H9 (cell line): ENCODE measurements around the gene CFAP161. TPM values are rescaled to one million over a fixed set of nuclear protein-coding genes. Genes with fewer than 3 reads are reported as not detected.

Experiments used
- DNase-seq: peaks from one replicate; pipeline ENCODE4 v3.0.0-alpha.2; 2017
- H2AFZ ChIP-seq: one replicate; pipeline ENCODE4 v1.6.1; 2013; ENCODE audit warnings: mild to moderate bottlenecking, low read length, control low read depth, moderate library complexity
- H2AK5ac ChIP-seq: 2 replicates; pipeline ENCODE4 v1.6.1; 2013; ENCODE audit warnings: low read length, control low read depth, mixed read lengths; ENCODE audit not compliant: insufficient read length
- H2BK120ac ChIP-seq: one replicate; pipeline ENCODE4 v1.6.1; 2013; ENCODE audit warnings: low read depth, mild to moderate bottlenecking, low read length, control low read depth, inconsistent platforms; ENCODE audit not compliant: poor library complexity, severe bottlenecking
- H2BK12ac ChIP-seq: 2 replicates; pipeline ENCODE4 v1.6.1; 2013; ENCODE audit warnings: low read length, control low read depth, mixed read lengths, low read depth; ENCODE audit not compliant: insufficient read length
- H2BK15ac ChIP-seq: 2 replicates; pipeline ENCODE4 v1.6.1; 2013; ENCODE audit warnings: low read depth, low read length, control low read depth
- H2BK20ac ChIP-seq: one replicate; pipeline ENCODE4 v1.6.1; 2013; ENCODE audit warnings: low read depth, mild to moderate bottlenecking, low read length, control low read depth, inconsistent platforms; ENCODE audit not compliant: poor library complexity, severe bottlenecking
- H2BK5ac ChIP-seq: 2 replicates; pipeline ENCODE4 v1.6.1; 2013; ENCODE audit warnings: low read length, control low read depth, mixed read lengths; ENCODE audit not compliant: insufficient read length
- H3K14ac ChIP-seq: 2 replicates; pipeline ENCODE4 v1.6.1; 2013; ENCODE audit warnings: low read length, control low read depth; ENCODE audit not compliant: insufficient read depth
- H3K18ac ChIP-seq: 2 replicates; pipeline ENCODE4 v1.6.1; 2013; ENCODE audit warnings: low read depth, mild to moderate bottlenecking, mixed read lengths, low read length, control low read depth; ENCODE audit not compliant: insufficient read length
- H3K23ac ChIP-seq: 2 replicates; pipeline ENCODE4 v1.6.1; 2013; ENCODE audit warnings: low read length, control low read depth, mixed read lengths, low read depth; ENCODE audit not compliant: insufficient read length
- H3K23me2 ChIP-seq: 2 replicates; pipeline ENCODE4 v1.6.1; 2013; ENCODE audit warnings: low read depth, mild to moderate bottlenecking, mixed read lengths, low read length, control low read depth; ENCODE audit not compliant: insufficient read length, poor library complexity, severe bottlenecking
- H3K27ac ChIP-seq: 2 replicates; pipeline ENCODE4 v1.5.1; 2013; ENCODE audit warnings: low read length, control low read depth, mixed read lengths, low read depth; ENCODE audit not compliant: insufficient read length
- H3K27me3 ChIP-seq: 2 replicates; pipeline ENCODE4 v1.6.1; 2013; ENCODE audit warnings: low read length, control low read depth, inconsistent platforms; ENCODE audit not compliant: insufficient read depth
- H3K4ac ChIP-seq: 2 replicates; pipeline ENCODE4 v1.6.1; 2013; ENCODE audit warnings: low read depth, mild to moderate bottlenecking, control low read depth, inconsistent platforms, low read length, moderate library complexity
- H3K4me1 ChIP-seq: 2 replicates; pipeline ENCODE4 v1.6.1; 2013; ENCODE audit warnings: low read length, control low read depth, inconsistent platforms; ENCODE audit not compliant: insufficient read depth
- H3K4me2 ChIP-seq: 2 replicates; pipeline ENCODE4 v1.6.1; 2013; ENCODE audit warnings: low read length, control low read depth, mixed read lengths; ENCODE audit not compliant: insufficient read length, insufficient read depth
- H3K56ac ChIP-seq: 2 replicates; pipeline ENCODE4 v1.6.1; 2013; ENCODE audit warnings: low read depth, mild to moderate bottlenecking, mixed read lengths, low read length, control low read depth; ENCODE audit not compliant: insufficient read length
- H3K79me1 ChIP-seq: 2 replicates; pipeline ENCODE4 v1.6.1; 2013; ENCODE audit warnings: low read depth, mild to moderate bottlenecking, moderate library complexity, low read length, control low read depth, inconsistent platforms; ENCODE audit not compliant: insufficient read depth, poor library complexity, severe bottlenecking
- H3K79me2 ChIP-seq: 2 replicates; pipeline ENCODE4 v1.6.1; 2013; ENCODE audit warnings: low read length, control low read depth, inconsistent platforms; ENCODE audit not compliant: insufficient read depth
- H3K9ac ChIP-seq: 2 replicates; pipeline ENCODE4 v1.6.1; 2013; ENCODE audit warnings: low read length, control low read depth, mixed read lengths; ENCODE audit not compliant: insufficient read length; ENCODE audit errors: extremely low read depth
- H3K9me3 ChIP-seq: one replicate; pipeline ENCODE4 v1.6.1; 2013; ENCODE audit warnings: low read depth, low read length, inconsistent platforms; ENCODE audit not compliant: control insufficient read depth
- H3T11ph ChIP-seq: one replicate; pipeline ENCODE4 v1.6.1; 2013; ENCODE audit warnings: mild to moderate bottlenecking, low read length, control low read depth, inconsistent platforms
- H4K20me1 ChIP-seq: one replicate; pipeline ENCODE4 v1.6.1; 2013; ENCODE audit not compliant: control insufficient read depth, insufficient read length, insufficient read depth
- H4K5ac ChIP-seq: 2 replicates; pipeline ENCODE4 v1.6.1; 2013; ENCODE audit warnings: low read depth, mild to moderate bottlenecking, mixed read lengths, low read length, control low read depth; ENCODE audit not compliant: insufficient read length
- H4K8ac ChIP-seq: replicated peaks from 2 replicates; pipeline ENCODE4 v1.6.1; 2013; ENCODE audit warnings: low read length, control low read depth, mixed read lengths, low read depth; ENCODE audit not compliant: insufficient read length
- H4K91ac ChIP-seq: 2 replicates; pipeline ENCODE4 v1.6.1; 2013; ENCODE audit warnings: low read depth, mild to moderate bottlenecking, moderate library complexity, mixed read lengths, low read length, control low read depth; ENCODE audit not compliant: insufficient read length
- H3K27ac Mint-ChIP-seq, 3 experiments: 2 replicates in 2 of 3; 3 replicates in 1 of 3; pipeline ENCODE4 v1.8.0; 2020 to 2021; ENCODE audit warnings: mixed read lengths in 3 of 3, mild to moderate bottlenecking in 1 of 3, moderate library complexity in 1 of 3
- H3K27me3 Mint-ChIP-seq: 2 replicates; pipeline ENCODE4 v1.8.0; 2021; ENCODE audit warnings: low read depth, mild to moderate bottlenecking, moderate library complexity, mixed read lengths
- H3K36me3 Mint-ChIP-seq, 3 experiments: 2 replicates in 2 of 3; 3 replicates in 1 of 3; pipeline ENCODE4 v1.8.0; 2020 to 2021; ENCODE audit warnings: low read depth in 3 of 3, mixed read lengths in 3 of 3; ENCODE audit not compliant: insufficient read depth in 1 of 3
- H3K4me1 Mint-ChIP-seq, 2 experiments: 2 replicates each; pipeline ENCODE4 v1.8.0; 2020; ENCODE audit warnings: mixed read lengths in 2 of 2
- H3K4me3 Mint-ChIP-seq, 2 experiments: 2 replicates in 1 of 2; 3 replicates in 1 of 2; pipeline ENCODE4 v1.8.0; 2020 to 2021; ENCODE audit warnings: mild to moderate bottlenecking in 2 of 2, mixed read lengths in 2 of 2, moderate library complexity in 1 of 2
- H3K9me3 Mint-ChIP-seq, 2 experiments: 2 replicates in 1 of 2; 3 replicates in 1 of 2; pipeline ENCODE4 v1.8.0; 2020; ENCODE audit warnings: mild to moderate bottlenecking in 2 of 2, mixed read lengths in 2 of 2, moderate library complexity in 1 of 2
- WGBS: extraction: QIAGEN DNeasy Blood & Tissue Kit; methylation state at CpG from one replicate; pipeline ENCODE4 v1.1.7; 2013; ENCODE audit warnings: missing lambda C conversion rate, low lambda C conversion rate, mixed read lengths; ENCODE audit not compliant: insufficient read length; ENCODE audit errors: extremely low coverage; 5-methylcytosine and 5-hydroxymethylcytosine counted together
- total RNA-seq: library from RNA; stranded (reverse); gene quantifications from 2 replicates; pipeline ENCODE4 v1.2.1, GENCODE V29; 2021
- TF ChIP-seq, protein P1 (sequence below): fragments of 200-600 bp; sonication (generic); conservative IDR thresholded peaks from 3 replicates; pipeline ENCODE4 v1.8.0; 2021; ENCODE audit warnings: antibody characterized with exemption, mild to moderate bottlenecking

CFAP161 gene
- total RNA-seq, 1 experiment from 2014 or later, result 0.24 TPM

DNA sequence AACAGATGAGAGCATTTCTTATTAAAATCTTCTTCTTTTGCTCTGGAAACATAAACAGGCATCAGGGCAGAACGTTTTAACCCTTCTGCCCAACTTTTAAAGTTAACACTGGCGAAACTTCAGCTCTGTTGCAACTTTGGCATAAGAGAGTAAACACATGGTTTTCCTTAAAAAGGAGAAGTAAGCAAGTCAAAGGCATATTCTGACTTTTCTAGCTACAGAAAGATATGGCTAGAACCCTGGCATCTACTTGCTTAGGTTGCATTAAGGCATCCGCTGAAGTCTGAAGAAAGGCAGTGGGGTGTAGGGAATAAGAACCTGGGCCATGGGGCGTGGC is 49.3 kb downstream of the CFAP161 start:
- no peaks in the 10 kb centered on the region for H4K20me1 ChIP-seq
- H2AK5ac ChIP-seq, result no peak overlapping the region
- no peak overlapping the region for H2BK20ac ChIP-seq
- no peak overlapping the region for H2BK12ac ChIP-seq
- H3K4ac ChIP-seq, result no peak overlapping the region
- no peak overlapping the region for H3K27ac ChIP-seq
- TF ChIP-seq, protein P1, sequence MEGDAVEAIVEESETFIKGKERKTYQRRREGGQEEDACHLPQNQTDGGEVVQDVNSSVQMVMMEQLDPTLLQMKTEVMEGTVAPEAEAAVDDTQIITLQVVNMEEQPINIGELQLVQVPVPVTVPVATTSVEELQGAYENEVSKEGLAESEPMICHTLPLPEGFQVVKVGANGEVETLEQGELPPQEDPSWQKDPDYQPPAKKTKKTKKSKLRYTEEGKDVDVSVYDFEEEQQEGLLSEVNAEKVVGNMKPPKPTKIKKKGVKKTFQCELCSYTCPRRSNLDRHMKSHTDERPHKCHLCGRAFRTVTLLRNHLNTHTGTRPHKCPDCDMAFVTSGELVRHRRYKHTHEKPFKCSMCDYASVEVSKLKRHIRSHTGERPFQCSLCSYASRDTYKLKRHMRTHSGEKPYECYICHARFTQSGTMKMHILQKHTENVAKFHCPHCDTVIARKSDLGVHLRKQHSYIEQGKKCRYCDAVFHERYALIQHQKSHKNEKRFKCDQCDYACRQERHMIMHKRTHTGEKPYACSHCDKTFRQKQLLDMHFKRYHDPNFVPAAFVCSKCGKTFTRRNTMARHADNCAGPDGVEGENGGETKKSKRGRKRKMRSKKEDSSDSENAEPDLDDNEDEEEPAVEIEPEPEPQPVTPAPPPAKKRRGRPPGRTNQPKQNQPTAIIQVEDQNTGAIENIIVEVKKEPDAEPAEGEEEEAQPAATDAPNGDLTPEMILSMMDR, result 0 out of 3 replicates have a peak, but pooled peaks have one; percentile 1
- no peak overlapping the region for H3K4me3 Mint-ChIP-seq
- WGBS, result no CpG with 5 or more reads among the region's 4 CpGs
- H3K9me3 Mint-ChIP-seq, result no peaks in the 10 kb centered on the region
- DNase-seq, result no peak
- no peak overlapping the region for H3K4me2 ChIP-seq
- no peak overlapping the region for H3K27ac Mint-ChIP-seq
- H4K8ac ChIP-seq, result no peak overlapping the region
- H3K23me2 ChIP-seq, result no peaks in the 10 kb centered on the region
- no peak overlapping the region for H4K5ac ChIP-seq
- no peak overlapping the region for H2BK120ac ChIP-seq
- no peak overlapping the region for H4K91ac ChIP-seq
- H3K4me1 ChIP-seq, result no peaks in the 10 kb centered on the region
- H3K36me3 Mint-ChIP-seq, result no peaks in the 10 kb centered on the region
- no peaks in the 10 kb centered on the region for H3K9me3 ChIP-seq
- no peak overlapping the region for H2AFZ ChIP-seq
- no peak overlapping the region for H3K18ac ChIP-seq
- H2BK5ac ChIP-seq, result no peak overlapping the region
- no peak overlapping the region for H3K23ac ChIP-seq
- no peak overlapping the region for H3K56ac ChIP-seq
- no peaks in the 10 kb centered on the region for H3K27me3 ChIP-seq
- no peak overlapping the region for H3T11ph ChIP-seq
- no peaks in the 10 kb centered on the region for H3K79me1 ChIP-seq
- H3K79me2 ChIP-seq, result no peaks in the 10 kb centered on the region
- H3K4me1 Mint-ChIP-seq, result peaks cover 0 to 18% of the 10 kb centered on the region in 2 experiments; a peak in 3 of 4 replicates
- no peak overlapping the region for H3K9ac ChIP-seq
- no peak overlapping the region for H2BK15ac ChIP-seq
- H3K27me3 Mint-ChIP-seq, result peaks cover 24% of the 10 kb centered on the region
- H3K14ac ChIP-seq, result no peak overlapping the region
